Measurements from ENCODE around the gene QSER1.
"Not testable (repeated sequence)": the region's sequence is repeated elsewhere in the genome, so short reads cannot be mapped to it uniquely, and the experiment has no call there.

Gene QSER1

DNA sequence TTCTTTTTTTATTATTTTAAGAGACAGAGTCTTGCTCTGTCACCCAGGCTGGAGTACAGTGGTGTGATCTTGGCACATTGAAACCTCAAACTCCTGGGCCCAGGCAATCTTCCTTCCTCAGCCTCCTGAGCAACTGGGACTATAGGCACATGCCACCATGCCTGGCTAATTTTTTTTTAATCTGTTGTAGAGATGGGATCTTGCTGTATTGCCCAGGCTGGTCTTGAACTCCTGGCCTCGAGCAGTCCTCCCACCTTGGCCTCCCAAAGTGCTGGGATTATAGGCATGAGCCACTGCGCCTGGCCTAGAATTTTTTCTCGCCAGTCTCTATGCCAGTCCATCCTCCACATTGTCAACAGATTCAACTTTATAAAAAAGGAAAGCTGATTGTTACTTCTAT is 44.7 kb downstream of the QSER1 start:
- DNase-seq, result not testable (repeated sequence)

DNA sequence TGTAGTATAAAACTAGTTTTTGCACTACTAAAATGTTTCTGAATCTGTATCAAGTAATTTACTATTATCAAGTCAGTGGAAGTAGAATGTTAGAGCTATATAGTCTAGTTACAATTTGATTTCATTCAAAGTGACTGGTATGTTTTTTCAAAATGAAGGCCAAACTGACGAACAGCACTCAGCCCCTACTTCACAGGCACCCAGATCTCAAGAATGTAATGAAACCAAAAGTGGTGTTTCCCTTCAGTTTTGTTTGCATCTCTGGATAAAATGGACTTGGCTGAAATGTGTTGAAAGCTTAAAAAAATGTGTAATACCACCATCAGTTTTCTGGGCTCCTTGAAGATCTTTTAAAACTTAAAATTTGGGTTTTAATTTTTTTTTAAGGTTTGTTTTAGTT is 46.4 kb downstream of the QSER1 start:
- no peak for DNase-seq

DNA sequence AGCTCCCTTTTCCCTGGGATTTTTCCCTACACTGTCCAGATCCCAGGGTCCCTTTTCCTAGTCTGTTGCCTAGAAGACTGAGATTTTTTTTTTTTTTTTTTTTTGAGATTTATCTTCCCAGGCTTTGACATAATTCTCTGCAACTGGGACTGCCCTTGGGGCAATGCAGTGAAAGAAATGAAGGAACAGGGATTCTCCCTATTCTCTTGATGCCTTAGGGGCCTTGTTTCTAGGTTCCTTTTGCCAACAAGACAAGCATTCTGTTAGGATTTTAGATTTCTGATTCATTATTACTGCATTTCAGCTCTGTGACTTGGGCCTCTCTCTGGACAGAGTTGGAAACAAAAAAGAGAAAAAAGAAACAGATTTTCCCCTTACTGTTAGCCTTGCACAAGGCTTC is 47.3 kb downstream of the QSER1 start:
- no peak for DNase-seq

DNA sequence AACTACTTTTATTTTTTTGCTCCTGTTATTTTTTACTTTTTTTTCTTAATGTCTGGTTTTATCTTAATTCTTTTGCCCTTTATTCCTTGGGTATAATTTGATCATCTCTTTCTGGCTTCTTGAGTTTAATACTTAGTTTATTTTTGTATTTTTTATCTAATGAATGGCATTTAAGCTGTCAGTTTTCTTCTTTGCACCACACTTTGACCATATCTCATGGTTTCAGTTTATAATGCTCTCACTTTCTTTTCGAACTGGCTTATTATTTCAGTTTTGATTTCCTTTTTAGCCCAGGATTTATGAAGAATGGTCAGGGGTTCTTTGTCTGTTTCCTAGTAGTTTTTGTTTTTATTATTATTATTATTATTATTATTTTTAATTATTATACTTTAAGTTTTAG is 48.3 kb downstream of the QSER1 start:
- no peak for DNase-seq

DNA sequence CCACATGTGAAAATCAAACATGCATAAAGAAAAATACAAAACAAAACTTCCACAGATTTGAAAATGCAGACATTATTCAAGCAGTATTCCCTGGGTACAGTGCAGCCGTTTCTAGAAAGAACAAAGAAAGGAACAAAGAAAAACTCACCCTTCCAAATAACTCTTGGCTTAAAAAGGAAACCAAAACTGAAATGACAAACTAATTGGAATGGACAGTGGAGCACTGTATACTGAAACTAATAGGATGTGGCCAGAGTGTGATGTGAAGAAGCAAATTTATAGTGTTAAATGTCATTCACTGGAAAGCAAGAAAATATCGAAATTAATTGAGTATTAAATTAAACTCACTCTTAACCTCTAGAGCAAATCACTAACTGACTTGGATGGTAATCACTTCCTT is 55.4 kb downstream of the QSER1 start:
- DNase-seq, result no peak

DNA sequence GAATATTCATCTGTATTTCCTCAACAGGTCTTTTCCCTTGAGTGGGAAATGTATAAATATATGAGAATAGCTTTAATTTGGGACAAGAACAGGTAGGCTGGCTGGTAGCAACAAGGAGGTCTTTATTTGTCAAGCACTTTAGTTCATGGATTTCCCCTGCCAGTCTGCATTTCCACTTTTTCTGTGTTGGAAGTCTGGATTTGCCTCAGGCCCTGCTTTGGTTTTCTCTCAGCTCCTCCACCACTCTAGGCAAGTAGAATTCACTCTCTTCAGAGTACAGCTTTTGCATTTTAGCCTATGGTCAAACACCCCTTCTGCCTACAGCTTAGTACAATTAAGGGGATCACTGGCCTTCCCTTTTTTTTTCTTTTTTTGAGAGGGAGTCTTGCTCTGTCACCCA is 57.1 kb downstream of the QSER1 start:
- DNase-seq, result no peak

DNA sequence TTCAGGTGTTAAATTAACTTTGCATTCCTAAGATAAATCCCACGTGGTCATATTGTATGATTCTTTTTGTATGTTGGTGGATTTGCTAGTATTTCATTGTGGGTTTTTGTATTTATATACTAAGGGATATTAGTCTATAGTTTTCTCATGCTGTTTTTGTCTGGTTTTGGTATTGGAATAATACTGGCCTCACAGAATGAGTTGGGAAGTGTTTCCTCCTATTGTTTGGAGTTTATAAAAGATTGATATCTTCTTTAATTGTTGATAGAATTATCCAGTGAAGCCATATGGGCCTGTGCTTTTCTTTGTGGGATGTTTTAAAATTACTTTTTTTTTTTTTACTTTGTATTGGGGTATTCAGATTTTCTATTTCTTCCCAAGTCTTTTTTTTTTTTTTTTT is 59.8 kb downstream of the QSER1 start:
- DNase-seq, result no peak

DNA sequence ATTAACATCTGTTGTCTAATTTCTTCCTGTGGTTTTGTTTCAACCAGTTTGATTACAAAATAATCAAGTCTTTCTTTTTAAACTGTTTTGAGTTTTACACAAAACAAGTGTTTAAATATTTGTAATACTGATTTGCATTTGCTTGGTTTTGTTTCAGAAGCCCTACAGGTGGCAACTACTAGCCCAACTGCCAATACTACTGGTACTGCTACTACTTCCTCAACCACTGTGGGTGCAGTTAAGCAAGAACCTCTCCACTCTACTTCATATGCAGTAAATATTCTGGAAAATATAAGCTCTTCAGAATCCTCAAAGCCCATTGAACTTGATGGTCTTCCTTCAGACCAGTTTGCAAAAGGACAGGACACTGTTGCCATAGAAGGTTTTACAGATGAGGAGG is 61.1 kb downstream of the QSER1 start:
- DNase-seq, result no peak

DNA sequence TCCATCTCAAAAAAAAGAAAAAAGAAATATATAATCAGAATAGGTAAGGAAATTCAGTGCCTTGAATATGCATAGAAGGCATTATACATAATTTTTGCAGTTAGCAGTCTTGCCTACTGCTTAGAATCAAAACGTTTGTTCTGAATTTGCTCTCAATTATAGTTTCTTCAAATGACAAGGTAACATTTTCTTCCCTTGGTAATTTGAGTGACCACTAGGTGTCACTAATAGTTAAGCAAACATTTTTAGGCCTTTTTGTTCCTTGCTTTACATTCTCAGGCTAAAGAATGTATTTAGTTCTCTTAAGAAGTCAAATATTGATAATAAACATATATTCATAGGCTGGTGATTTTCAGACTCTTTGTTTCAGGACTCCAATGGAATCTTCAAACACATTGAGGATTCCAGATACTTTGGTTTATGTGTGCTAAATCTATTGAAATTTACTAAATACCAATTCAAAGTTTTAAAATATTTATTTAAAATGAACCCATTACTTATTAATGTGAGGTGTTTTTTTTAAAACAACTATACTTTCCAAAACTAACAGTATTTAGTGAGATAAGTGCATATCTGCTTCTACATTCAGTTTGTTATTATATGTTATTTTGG is 68.0 kb downstream of the QSER1 start:
- peak; percentile 40 for DNase-seq

DNA sequence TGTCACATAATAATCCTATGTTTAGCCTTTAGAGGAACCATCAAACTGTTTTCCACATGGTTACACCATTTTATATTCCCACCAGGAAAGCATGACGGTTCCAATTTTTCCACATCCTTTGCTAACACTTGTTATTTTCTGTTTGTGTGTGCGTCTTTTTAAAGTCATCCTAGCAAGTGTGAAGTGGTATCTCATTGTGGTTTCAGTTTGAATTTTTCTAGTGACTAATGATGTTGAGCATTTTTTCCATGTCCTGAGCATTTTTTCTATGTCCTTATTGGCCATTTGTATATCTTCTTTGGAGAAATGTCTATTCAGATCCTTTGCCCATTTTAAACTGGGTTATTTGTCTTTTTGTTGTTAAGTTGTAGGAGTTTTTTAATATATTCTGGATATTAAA is 69.4 kb downstream of the QSER1 start:
- DNase-seq, result no peak

DNA sequence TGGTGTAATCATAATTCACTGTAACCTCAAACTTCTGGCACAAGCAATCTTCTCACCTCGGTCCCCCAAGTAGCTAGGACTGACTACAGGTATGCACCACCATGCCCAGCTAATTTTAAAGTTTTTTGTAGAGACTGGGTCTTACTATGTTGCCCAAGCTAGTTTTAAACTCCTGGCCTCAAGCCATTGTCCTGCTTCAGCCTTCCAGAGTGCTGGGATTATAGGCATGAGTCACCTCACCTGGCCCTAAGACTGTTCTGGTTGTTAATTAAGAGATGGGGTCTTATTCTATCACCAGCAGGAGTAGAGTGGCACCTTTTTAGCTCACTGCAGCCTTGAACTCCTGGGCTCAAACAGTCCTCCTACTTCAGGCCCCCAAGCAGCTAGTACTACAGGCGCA is 71.1 kb downstream of the QSER1 start:
- DNase-seq, result no peak

DNA sequence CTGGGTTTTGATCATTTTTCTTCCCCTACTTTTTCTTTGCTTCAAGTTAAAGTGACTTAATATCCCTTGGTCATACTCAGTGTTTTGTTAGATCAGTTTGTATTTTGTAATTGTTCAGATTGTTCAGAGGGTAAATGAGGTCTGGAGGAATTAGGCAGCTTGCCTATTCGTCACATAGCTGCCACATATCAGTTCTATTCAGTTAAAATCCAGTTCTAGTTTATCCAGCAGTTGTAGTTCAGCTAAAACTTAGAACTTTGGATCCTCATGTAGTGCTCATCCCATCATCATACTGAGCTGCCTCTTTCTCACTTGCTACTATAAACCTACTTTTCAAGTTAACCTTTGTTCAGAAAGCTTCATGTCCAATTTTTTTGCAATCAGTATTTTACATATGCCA is 75.9 kb downstream of the QSER1 start:
- no peak for DNase-seq

DNA sequence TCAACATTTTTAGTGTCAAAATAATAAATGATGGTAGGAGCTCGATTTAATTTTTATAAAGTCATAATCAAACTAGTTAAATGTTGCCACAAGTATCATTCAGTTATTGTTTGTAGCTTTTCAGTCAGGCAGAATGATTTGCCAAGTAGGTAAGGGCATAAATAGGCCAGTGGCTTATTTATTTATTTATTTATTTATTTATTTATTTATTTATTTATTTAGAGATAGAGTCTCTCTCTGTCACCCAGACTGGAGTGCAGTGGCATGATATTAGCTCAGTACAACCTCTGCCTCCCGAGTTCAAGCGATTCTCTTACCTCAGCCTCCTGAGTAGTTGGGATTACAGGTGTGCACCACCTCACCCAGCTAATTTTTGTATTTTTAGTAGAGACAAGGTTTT is 79.6 kb downstream of the QSER1 start:
- DNase-seq, result not testable (repeated sequence)

DNA sequence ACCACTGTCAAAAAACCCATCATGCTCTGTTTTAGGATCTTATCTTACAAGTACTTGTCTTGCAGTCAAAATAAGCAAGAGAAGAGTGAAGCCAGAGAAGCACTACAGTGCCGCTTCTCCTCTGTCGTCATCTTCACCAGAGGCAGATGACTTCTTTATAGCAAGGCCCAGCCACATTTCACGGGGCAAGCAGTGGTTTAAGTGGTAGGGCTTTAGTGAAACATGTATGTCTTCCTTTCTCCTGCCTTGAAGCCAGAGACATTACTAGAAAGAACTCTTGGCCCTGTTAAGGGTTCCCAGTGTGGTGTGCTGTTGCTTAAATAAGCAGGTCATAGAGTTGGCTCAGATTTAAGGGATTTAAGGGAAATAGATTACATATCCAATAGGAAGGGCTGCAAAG is 80.2 kb downstream of the QSER1 start:
- DNase-seq, result no peak

DNA sequence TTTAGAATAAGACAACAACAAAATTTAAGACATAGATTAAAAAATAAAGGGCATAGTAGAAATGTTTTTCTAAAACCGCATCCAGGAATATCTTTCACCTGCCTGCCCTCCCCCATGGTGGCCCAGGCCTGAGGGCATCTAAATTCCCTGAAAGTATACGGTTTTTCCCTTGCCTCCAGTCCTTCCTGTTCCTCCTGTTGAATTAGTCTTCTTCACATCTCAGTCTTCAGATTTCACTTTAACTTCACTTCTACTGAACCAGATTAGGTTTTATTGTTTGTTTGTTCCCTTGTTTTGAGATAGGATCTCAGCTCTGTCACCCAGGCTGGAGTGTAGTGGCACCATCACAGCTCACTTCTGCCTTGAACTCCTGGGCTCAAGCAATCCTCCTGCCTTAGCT is 90.0 kb downstream of the QSER1 start:
- no peak for DNase-seq

DNA sequence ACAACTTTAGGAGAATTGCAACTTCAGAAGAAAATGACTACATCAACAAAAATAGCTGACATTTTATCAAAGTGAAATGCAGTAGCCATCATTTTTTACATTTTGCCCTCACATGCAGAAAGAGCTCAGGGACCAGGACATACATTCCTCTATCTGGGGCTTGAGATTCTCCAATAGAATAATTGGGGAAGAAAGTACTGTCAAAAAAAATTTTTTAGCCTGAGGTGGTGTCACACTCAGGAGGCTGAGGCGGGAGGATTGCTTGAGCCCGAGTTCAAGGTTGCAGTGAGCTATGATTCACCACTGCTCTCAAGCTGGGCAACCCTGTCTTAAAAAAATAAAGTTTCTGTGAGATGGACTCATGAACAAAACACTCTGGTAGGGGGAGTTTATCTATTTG is 90.9 kb downstream of the QSER1 start:
- DNase-seq, result no peak

DNA sequence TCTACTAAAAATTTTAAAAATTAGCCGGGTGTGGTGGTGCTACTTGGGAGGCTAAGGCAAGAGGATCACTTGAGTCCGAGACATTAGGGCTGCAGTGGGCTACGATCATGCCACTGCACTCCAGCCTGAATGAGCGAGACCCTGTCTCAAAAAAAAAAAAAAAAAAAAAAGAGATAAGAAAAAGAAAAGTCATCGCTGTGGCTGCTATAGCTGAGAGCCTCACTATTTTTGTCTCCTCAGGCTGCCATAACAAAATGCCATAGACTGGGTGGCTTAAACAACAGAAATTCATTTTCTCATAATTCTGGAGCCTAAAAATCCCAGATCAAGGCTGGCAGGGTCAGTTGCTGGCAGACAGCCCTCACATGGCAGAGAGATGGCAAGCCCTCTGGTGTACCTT is 93.0 kb downstream of the QSER1 start:
- DNase-seq, result no peak

DNA sequence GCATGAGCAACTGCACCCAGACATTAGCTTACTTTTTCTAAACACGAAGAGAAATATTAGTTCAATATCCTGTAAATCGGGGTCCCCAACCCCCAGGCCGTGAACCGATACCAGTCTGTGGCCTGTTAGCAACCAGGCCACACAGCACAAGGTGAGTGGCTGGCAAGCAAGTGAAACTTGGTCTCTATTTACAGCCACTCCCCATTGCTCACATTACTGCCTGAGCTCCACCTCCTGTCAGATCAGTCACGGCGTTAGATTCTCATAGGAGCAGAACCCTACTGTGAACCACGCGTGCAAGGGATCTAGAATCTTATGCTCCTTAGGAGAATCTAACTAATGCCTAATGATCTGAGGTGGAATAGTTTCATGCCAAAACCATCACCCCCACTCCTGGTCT is 95.2 kb downstream of the QSER1 start:
- no peak for DNase-seq

DNA sequence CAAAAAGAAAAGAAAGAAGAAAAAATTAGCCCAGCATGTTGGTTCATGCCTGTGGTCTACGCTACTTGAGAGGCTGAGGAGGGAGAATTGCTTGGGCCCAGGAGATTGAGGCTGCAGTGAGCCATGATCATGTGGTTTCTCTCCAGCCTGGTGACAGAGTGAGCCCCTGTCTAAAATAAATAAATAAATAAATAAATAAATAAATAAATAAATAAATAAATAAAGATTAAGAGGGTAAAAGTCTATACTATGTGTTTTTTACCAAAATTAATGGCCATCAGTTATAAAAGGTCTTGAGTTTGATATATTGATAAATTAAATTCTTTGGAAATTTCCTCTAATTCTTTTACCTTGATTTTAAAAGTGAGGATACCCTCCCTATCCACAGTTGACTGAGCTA is 97.9 kb downstream of the QSER1 start:
- DNase-seq, result no peak

DNA sequence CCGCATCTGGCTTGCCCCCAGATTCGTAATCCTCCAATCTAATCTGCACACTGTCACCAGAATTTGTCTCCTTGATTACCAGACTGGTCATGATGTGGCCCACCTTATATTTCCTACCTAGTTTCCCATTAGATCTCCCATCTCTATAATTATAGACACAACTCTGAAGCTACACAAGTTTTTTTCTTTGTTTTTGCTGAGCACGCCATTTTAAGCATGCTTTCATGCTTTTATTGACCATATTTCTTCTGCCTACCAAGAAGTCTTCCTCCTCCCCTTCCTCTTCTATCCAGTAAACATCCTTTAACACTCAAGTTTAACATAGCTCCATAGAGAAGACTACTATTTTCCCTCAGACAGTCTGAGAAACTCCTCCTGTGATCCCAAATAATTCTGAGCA is 98.8 kb downstream of the QSER1 start:
- DNase-seq, result no peak

DNA sequence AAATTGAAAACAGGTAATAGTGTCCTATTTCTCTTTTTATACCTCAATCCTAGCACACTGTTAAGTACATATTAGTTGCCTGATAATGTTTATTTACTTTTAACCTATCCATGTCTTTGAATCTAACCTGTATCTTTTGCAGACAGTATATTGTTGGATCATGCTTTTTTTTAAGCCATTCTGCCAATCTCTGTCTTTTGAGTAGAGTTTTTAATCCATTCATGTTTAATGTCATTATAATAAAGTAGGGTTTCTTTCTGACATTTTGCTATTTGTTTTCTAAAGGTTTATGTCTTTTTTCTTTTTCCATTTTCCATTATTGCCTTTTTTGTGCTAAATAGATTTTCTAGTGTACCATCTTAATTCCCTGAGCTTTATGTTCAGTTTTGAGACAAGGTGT is 99.3 kb downstream of the QSER1 start:
- DNase-seq, result no peak

DNA sequence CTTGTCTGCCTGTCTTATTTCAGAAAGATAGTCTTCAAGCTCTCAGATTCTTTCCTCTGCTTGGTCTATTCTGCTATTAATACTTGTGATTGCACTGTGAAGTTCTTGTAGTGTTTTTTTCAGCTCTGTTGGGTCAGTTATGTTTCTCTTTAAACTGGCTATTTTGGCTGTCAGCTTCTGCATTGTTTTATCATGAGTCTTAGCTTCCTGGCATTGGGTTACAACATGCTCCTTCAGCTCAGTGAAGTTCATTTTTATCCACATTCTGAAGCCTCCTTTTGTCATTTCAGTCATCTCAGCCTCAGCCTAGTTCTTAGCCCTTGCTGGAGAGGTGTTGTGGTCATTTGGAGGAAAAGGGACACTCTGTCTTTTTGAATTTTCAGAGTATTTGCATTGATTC is 107.6 kb downstream of the QSER1 start:
- DNase-seq, result no peak

DNA sequence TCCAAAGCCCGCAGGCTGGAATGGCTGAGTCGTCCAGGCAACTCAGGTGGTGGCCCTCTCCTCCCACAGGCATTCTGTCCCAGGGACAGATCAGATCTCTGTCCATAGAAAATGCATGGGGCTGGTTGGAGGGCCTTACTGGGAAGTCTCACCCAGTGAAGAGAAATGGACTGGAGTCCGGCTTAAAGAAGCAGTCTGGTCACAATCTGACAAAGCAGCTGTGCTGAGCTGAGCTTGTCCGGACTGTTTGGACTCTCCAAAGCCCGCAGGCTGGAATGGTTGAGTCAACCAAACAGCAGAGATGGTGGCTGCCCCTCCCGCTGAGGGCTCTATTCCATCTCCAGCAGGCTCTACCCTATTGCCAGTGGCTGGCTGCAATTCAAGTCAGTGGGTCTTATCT is 108.7 kb downstream of the QSER1 start:
- DNase-seq, result no peak

DNA sequence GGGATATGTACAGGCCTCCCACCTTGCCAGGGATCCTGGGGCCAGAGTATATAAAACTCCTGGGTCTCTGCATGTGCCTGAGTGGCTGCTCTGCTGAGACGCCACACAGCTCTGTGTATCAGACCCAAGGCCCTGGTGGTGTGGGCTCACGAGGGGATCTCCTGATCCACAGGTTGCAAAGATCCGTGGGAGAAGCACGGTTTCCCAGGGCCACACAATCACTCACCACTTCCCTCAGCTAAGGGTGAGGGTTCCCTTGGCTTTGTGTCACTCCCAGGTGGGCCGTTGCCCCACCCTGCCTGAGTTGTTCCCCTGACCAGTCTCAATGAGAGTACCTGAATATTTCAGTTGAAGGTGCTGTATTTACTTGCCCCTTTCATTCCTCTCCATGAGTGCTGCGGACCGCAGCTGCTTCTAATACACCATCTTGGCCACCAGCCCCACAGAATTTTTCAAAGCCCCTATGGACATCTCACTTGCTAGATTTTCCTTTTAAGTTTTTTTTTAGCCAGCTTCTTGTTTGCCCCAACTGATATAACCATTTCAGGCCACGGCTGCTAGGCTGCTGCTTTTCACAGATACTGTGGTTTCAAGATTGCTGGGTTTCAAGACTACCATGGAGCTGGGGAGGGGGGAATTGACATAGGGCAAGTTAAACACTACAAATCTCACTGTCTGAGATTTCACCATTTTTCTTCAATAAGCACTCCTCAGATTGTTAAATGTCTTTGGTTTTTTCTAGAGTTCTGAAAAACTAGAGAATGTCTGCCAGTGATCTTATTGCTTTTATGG is 109.3 kb downstream of the QSER1 start:
- DNase-seq, result no peak

DNA sequence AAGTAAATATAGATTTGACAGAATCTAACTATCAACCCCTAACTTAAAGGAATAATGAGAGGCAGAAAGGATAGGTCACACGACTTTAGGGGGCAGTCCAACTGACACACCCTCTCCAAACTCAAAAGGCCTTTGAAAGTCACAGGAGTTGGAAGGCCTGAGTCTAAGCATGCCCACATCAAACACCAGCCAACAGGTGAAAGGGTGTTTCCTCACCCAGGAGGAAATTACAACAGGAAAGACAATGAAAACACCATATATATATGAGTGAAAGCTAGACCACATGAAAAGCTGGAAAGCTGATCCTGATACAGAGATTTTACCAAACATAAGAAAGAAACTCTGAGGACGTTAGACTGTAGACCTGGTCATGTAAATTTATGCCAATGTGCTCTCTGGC is 112.6 kb downstream of the QSER1 start:
- DNase-seq, result no peak
